HG03064 (cell line): ENCODE results near the gene CD79A.

ENCODE experiments used
- ATAC-seq: cut with Tn5 transposase; IDR thresholded peaks from one replicate; pipeline ENCODE4 v1.9.1; 2021; ENCODE audit warnings: low read depth; ENCODE audit not compliant: unreplicated experiment

CD79A gene

DNA sequence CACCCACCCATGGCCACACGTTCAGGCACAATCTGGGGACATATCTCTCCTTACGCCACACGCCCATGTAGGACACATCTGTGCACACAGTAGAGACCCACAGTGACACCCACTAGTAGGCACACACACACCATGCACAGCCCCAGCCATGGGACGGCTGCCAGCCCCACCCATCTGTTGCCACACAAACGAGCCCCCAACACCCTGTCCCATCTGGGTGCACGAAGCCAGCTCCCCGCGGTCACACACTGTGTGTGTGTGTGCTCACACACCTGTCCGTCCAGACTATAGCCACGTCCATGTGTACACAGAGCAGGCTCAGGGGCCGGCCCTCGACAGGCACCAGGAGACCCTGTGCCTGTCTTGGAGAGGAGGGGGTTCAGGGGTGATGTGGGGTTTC lies 40.6 kb downstream of the CD79A start:
- ATAC-seq: no peak

DNA sequence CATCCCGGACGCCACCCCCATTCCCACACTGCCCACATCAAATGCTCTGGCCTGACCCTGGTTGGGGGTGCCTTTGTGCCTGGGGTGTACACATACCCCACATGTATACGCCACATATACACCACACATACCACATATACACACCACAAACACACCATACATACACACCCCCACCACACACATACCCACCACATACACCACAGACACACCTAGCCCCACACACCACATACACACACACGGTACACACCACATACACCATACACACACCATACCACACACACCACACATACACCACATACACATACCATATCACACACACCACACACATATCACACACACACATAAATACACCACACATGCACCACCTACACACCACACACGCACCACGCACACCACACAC lies 41.0 kb downstream of the CD79A start:
- no peak for ATAC-seq

DNA sequence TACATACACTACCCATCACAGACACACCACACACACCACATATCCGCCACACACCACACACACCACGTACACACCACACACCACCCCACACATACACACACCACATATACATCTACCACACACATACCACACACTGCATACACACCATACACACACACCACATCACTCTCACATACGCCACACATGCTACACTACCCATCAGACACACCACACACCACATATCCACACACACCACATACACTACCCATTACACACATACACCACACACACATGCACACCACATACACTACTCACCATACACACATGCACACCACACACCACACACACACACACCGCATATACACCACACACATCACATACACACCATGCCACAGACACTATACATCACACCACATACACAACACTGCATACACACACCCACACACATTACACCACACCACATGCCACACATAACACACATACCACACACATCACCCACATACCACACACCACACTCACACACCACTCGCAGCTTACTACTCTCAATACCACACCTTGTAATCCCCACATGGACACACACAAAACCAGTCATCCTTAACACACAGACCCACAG lies 41.7 kb downstream of the CD79A start:
- ATAC-seq: no peak

DNA sequence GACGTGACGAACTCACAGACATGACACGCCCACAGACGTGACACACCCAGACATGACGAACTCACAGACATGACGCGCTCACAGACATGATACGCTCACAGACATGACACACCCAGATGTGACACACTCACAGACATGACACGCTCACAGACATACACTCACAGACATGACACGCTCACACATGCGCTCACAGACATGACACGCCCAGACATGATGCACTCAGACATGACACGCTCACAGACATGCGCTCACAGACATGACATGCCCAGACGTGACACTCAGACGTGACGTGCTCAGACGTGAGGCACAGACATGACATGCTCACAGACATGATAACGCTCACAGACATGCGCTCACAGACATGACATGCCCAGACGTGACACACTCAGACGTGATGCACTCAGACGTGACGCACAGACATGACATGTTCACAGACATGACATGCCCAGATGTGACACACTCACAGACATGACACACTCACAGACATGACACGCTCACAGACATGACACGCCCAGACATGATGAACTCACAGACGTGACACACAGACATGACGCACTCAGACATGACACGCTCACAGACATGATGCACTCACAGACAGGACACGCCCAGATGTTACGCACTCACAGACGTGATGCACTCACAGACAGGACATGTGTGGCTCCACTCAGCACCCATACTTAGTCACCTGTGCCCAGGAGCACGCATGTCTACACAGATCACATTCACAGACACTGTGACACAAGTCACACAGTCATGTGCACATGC lies 43.1 kb downstream of the CD79A start:
- ATAC-seq: no peak

DNA sequence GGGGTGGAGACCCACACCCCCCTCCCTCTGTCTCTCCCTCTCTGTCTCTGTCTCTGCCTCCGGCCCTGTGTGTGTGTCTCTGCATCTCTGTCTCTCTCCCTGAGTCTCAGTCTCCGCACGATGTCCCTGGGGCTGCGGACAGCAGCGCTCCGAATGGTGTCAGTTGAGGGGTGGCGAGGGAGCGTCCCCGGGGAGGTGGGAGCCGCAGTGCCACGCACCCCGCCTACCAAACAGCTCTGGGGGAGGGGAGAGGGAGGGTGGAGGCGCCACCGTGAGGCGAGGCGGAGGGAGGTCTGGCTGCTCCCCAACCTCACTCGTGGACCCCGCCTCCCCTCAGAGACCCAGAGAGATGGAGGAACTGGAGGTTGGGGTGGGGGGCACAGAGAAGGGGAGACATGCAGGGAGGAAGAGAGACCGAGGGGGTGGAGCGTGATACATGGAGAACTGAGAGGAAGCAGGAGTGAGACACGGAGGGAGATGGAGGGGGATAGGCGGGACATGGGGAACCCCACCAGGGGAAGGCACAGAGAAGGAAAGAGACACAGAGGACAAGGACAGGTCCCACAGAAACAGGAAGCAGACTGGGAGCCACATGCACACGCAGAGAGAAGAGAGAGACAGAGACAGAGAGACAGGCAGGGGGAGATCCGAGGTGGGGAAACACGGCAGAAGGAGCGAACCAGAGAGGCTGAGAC lies 44.0 kb downstream of the CD79A start:
- no peak for ATAC-seq

DNA sequence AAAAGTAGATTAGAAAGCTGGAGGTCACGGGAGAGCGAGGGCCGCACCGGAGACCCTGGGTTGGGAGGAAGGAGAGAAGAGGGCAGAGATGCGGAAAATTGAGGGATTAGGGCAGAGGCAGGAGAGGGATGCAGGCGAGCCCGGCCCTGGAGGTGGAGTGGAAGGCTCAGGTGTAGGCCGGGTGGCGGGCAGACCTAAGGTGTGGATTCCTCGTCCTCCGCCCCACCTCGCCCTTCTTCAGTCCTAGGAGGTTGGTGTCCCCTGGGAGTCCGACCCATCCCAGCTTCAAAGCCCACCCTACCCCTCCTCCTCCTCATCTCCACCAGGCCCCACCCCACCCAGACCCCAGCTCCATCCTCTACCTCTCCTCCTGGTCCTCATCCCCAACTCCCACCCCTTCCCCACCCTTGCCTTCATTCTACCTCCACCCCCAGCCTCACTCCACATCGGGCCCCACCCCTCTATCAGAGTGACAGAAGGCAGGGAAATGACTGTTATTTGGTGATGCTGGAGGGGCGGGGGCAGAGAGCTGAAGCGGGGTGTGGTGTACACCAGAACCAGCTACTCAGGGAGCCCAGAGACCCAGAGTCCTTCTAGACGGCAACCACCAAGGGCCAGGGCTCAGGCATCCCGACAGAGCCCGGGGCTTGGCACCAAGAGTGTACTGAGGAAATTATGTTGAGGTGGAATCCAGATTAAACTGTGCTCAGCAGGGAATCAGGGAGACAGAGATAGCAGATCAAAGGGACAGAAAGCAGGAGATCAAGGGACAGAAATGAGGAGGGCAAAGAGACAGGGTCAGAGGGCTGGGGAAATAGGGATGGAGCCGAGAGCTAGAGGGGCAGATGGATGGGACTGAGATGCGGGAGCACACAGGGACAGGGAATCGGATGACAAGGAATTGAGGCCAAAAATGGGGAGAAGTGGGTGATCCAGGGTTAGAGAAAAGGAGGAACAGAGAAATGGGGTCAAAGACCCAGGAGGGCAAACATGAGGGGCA lies 44.8 kb downstream of the CD79A start:
- no peak for ATAC-seq

DNA sequence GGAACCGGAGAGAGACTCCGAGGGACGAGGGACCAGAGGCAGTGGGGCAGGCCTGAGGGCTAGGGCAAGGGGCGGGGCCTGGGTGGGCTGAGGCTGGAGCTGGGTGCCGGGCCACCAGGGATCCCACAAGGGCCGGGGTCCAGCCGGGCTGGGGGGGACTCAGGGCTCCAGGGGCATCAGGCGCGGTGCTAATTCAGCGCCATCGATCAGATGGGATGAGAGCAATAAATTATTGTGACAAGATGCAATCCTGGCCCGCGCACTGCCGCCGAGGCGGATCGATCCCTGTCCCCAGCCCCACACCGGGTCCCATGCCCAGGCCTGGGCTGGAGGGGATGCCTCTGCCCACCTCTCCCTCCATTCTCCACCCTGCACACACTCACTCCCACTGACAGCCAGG lies 45.5 kb downstream of the CD79A start:
- no peak for ATAC-seq

DNA sequence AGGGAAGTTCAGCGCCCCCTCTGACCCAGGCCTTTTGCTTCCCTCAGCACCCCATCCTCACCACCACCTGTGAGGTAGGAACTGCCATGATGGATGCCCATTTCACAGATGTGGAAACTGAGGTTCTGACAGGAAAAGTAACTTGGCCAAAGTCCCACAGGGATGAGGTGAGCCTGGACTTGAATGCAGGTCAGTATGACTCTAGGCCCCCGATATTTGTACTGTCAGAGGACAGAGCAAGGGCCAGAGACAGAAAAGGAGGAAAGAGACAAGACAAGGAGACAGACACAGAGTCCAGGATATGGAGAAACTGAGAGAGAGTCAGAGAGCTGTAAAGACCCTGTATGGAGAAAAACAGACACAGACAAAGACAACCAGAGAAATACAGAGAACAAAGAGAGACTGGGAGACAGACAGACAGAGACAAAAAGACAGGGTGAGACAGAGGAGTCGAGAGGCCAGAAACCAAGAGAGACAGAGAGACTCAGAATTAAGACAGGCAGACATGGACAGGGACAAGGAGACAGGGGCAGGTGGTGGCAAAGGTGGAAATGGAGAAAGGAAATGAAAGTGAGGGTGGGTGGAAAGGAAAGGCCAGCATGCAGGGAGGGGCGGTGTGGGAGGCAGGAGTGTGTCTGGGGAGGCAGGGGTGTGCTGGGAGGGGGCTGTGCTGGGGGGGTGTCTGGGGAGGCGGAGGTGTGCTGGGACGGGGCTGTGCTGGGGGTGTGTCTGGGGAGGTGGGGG lies 46.1 kb downstream of the CD79A start:
- no peak for ATAC-seq

DNA sequence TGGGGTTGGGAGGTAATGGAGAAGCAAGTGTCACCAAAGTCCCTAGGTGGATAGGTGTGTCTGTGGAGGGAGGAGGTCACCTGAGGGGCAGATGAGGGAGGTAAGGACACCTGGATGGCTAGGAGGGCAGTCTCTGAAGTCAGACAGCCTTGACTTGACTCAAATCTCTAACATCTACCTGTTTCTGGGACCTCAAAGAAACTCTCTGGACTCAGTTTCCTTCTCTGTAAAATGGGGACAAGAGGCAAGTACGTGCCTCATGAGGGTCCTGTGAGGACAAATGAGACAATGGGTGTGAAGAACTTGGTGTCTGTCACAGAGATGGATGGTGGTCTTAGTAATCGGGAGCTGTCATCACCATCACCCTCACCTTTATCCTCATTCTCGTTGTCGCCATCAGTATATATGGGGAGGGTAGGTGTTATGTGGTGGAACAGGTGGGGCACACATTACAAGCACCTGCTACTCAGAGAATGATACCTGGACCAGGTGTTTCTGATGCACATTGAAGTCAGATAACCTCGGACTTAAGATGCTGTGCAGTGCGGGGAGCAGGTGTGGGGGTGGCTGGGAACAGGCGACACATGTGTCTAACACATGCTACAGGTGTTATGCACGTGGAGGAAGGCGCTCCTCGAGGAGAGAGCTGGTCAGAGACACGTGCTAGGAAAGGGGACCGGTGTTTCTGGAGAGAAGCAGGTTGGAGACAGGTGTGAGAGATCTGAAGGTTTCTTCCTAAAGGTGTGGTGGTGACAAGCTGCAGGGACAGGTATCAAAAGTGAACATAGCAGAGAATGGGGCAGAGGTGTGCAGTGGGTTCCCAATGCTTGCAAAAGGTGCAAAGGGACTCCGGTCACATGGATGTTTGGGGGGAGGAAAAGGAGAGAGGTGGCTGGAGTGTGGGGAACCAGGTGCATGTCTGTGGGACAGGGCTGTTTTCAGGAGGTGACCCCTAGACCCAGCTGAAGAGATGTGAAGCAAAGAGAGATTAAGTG lies 47.4 kb downstream of the CD79A start:
- no peak for ATAC-seq

DNA sequence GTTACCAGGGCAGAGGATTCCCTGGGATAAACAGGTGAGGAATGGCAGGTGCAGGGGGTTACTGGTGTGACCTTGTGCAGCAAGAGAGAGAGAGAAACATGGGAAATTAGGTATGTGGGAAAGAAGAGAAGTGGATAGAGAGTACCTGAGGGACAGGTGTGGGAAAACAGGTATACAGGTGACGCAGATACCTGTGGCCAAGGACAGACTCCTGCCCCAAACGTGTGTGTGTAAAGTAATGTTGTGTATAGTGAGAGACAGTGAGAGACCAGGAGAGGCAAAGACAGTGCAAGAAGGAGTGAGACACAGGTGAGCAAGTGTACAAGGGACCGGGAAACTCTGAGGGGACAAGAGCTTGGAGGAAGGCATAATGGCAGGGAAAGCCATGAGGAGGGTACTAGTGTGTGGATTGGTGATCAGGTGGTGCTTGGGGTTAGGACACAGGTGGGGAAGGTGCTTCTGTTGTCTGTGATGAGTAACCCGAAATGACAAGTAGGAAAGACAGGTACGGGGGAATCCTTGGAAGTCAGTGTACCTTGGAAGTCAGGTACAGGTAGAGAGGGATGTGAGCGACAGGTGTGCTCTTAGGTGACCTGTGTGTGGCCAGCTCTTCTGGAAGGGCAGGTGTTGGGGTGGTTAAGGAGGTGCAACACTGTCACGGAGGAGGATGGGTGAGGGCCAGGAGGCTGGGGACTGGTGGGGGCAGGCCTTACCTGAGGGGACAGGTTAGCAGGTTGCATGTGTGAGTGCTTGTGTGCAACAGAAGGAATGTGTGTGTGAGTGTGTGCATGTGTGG lies 48.3 kb downstream of the CD79A start:
- no peak for ATAC-seq

DNA sequence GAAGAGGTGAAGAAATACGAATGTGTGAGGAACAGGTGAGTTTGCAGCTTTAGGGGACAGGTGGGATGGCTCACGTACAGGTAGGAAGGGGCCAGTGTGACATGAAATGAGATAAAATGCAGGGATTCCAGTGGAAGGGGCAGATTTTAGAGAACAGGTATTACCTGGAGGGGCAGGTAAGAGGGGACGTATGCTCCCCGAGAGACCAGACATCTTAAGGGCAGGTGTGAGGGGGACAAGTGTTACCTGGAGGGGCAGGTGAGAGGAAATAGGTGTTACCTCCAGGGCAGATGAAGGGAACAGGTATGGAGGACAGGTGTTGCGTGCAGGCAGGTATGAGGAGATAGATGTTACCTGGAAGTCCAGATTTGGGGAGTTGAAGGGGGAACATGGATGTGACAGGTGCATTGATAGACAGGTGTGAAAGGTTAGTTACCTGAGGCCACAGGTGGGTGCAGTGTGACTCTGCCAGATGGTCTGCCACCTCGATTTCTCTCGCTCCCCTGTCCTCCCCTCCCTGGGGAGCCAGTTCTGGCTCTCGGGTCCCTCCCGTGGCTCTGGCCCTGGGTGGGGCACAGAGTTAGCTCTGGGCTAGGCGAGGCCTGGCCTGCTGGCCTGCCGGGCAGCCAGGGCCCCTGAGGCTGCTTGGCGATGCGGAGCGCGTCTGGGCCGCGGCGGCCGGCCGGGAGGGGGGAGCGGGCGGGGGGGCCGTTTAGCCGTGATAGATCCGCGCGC lies 49.1 kb downstream of the CD79A start:
- ATAC-seq: no peak

DNA sequence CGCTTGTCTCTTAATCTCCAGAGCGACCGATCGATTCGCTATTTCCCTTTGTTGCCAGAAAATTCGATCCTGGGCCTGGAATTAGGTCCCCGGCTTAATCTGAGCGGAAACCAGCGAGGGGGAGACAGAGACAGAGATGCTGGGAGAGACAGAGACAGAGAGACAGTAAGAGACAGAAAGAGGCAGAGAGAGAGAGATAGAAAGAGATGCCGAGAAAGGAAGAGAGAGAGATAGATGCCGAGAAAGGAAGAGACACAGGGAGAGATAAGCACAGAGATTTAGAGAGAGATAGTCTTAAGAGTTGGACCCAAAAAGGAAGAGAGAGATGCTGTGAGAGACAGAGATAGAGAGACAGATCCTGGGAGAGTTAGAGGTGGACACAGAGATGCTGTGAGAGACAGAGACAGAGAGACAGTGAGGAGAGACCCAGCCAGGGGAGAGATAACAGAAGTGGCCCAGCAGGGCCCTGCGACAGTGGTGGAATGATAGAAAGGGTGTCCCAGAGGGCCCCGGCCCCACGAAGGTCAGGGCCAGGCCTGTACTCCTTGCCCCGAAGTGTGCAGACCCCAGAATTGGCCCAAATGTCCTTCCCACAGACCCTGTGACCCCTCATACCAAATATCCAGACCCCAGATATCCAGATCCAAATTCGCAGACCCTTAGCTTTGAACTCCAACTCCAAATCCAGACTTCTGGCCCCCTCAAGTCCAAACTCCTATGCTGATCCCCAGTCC lies 49.9 kb downstream of the CD79A start:
- ATAC-seq: no peak

DNA sequence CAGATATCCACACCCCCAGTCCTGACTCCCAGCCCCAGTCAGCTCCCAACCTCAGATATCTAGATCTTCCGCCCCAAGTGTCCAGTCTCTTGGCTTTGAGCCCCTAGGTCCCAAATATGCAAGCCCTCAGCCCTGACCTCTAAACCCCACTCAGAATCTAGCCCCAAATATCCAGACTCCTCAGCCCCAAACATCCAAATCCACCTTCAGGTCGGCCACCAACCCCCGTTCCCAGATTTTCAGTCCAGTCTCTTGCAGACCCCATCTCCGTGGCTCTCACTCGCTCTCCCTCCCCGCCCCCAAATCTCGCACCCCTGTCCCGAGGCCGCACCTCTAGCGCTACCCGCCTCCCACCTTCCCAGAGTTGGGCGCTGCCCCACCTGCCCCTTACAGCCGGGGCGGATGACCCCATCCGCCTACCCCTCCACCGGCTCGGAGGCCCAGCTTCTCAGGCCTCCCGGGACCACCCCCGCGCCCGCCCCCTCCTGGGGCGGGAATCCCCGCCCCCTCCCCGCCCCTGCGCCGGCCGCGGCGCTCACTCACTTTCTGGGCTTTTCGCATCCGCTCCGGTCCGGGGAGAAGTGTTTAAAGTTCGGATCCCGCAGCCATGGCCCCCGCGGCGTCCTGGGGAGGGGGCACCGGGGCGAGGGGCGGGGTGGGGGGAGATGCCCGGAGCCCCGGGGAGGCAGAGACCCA lies 50.6 kb downstream of the CD79A start:
- ATAC-seq: no peak

DNA sequence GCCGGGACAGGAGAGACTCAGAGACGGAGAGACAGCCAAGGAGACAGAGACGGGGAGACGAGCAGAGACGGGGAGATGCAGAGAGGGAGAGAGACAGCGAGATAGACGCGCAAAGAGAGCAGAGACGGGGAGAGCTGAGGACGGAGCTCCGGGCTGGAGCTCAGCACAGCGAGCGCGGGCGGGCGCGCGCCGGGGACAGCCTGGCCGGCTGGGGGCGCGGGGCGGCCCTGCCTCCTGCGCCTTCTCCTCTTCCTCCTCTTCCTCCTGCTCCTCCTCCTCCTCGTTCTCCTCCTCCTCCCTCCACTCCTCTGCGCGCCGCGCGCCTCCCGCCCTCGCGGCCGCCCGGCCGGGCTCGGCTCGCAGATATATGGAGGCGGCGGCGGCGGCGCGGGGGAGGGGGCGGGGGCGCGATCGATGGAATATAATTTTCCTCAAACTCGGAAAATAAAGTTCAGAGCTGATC lies 51.2 kb downstream of the CD79A start, which contains the start of gene ERFL:
Gene ERFL (minus strand): TSS at position 229 of the 463 bp plus-strand sequence. CDS start 15,530 bp downstream, outside the sequence.
- no peak for ATAC-seq

DNA sequence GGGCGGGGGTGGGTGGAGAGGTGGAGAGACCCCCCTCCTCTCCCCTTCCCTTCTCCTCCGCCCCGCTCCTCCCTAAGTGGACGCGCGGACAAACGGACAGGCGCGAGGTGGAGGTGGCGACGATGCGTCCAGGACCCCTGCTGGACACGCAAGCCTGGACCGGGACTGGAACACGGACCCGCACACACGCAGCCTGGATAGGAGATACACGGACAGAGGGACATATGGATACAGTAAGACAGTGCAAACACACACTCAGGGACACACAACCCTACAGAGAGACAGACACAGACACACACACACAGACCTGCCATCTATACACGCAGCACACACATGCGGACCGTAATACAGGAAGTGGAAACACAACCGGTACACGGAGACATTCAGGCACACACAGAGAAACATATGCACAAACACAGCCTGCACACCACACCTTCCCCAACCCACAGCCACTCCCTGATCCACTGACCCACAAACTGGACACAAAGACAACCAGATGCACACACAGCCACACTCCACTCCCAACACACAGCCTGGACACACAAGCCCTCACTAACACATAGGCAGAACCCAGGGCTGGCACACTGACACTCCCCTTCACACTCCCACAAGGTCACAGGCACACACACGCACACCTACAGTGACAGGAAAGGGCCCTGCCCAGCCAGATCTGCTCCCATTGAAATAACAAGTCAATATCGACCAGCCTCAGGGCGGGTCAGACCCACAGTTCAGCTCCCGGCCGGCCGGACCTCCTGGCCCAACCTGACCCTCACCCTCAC lies 51.9 kb downstream of the CD79A start:
- no peak for ATAC-seq
